GM12864 (cell line): Measurements from ENCODE around the gene RPRD1B.

ENCODE experiments used
- DNase-seq: peaks from one replicate; pipeline ENCODE4 v3.0.0-alpha.2; 2011; ENCODE audit warnings: low read depth
- H3K4me3 ChIP-seq: 2 replicates; pipeline ENCODE4 v1.5.1; 2011; ENCODE audit warnings: mild to moderate bottlenecking, low read depth, low read length, control low read depth
- CTCF ChIP-seq: IDR thresholded peaks from 2 replicates; pipeline ENCODE4 v1.5.1; 2011; ENCODE audit warnings: low read depth, mild to moderate bottlenecking, moderate library complexity, low read length, control low read depth, inconsistent platforms; ENCODE audit errors: missing control alignments

RPRD1B gene

GRCh38 chr20:38128691-38129090 lies 95.1 kb downstream of the RPRD1B start:
- no peak for DNase-seq
- no peak for TF ChIP-seq CTCF
- no peak overlapping the region for H3K4me3 ChIP-seq

DNA sequence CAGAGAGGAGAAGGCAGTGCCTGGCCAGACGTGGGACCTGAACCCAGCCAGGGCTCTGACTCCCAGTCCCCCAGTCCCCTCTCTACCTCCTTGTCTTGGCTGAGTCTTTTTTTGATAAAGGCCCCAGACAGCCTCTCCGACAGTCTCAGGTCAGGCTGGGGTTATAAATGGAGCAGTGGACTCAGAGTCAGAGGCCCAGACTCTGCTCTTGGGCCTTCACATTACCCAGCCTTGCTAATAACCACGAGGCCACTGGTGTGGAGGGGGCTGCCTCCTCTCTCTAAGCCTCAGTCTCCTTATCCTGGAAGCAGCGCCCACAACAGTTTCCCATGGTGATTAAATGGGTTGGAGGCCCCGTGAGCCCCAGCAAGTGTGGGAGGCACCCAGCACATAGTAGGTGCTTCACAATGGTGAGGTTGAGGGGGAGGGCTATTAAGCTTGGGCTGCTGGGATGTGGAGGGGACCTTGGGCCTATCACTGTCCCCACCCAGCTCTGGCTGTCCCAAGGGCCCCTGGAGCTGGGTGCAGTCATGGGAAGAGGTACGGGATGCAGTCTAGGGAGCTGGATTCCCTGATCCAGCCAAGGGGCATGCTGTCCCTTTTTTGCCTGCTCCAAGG lies 95.8 kb downstream of the RPRD1B start:
- TF ChIP-seq CTCF, result no peak
- H3K4me3 ChIP-seq, result no peak overlapping the region
- DNase-seq, result no peak

GRCh38 chr20:38129893-38130609 lies 96.5 kb downstream of the RPRD1B start:
- TF ChIP-seq CTCF, result no peak

GRCh38 chr20:38130687-38131587 lies 97.4 kb downstream of the RPRD1B start:
- no peak for DNase-seq
- no peak for TF ChIP-seq CTCF
- no peak overlapping the region for H3K4me3 ChIP-seq

More at GRCh38 chr20:38129893-38130609, 96.5 kb downstream of the RPRD1B start:
- H3K4me3 ChIP-seq, result no peak overlapping the region
- DNase-seq, result no peak

DNA sequence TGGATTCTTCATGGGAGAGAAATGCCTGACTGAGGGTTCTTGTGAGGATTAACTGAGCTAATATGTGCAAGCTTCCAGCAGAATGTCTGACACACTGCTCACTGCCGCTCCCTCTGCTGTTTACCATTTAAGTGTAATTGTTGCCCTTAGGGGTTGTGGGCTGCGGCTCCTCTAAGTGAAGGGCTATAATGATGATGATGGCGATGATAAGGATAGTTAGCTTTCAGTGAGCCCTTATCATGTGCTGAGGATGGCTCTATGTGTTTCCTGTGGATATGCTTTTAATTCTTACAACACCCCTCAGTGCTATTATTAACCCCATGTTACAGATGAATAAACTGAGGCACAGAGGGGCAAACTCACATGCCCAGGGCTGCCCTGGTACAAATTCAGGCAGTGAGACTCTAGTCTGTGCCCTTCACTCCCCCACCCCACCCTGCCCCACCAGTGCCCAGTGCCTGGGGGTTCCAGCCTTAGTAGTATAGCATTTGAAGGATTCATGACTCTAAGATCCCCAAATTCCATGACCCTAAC lies 98.1 kb downstream of the RPRD1B start:
- no peak for DNase-seq
- no peak for TF ChIP-seq CTCF
- H3K4me3 ChIP-seq, result no peak overlapping the region

GRCh38 chr20:38132156-38132909 lies 98.8 kb downstream of the RPRD1B start:
- TF ChIP-seq CTCF, result no peak
- DNase-seq, result no peak
- no peak overlapping the region for H3K4me3 ChIP-seq
